ENCODE measurements around the gene MYH9.
A peak's percentile ranks its signal among the peaks of the same experiment; 100 is the strongest.

MYH9 gene

DNA sequence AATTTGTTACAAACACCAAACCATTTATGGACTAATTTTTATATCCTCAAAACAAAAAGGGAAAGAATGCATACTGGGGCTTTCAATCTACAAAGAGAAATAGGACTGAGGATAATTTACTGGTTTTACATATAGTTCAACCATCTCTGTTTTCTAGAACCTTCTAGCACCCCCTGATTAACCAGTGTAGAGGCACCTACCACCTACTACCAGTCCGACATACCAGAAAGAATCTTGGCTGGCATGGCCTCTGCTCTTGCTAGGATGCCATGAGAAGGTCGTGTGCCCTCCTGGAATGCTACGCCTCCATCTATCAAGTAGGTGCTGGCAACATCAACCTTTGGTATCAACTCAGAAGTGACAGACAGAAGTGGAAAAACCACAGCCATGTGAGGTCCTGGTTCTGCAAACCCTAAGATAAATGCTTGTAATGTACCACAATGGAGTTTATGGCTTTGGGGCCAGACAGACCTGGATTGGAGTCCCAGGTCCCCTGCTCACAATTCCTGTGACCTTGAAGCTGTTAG, 28.2 kb downstream of the MYH9 start:
- Histone ChIP-seq H3K4me3 (ENCODE audit: low read depth in 1 of 2, low read length in 2 of 2) (no peak overlapping the region), H3K4me1 (ENCODE audit: control insufficient read depth in 1 of 2, insufficient read depth in 2 of 2, low read length in 2 of 2) (peaks cover 89 to 90% of the 10 kb centered on the region in 2 donors), H3K36me3 (ENCODE audit: control insufficient read depth in 1 of 2, insufficient read depth in 2 of 2, low read length in 2 of 2) (peaks cover 0 to 4% of the 10 kb centered on the region in 2 donors), H3K27me3 (ENCODE audit: control insufficient read depth in 1 of 2, insufficient read depth in 2 of 2, low read length in 2 of 2) (no peaks in the 10 kb centered on the region), H3K27ac (ENCODE audit: low read depth, low read length) (no peak overlapping the region), H3K9me3 (ENCODE audit: control insufficient read depth in 1 of 2, low read length in 2 of 2) (no peaks in the 10 kb centered on the region), H3K9ac (ENCODE audit: low read depth in 1 of 2, low read length in 2 of 2) (no peak overlapping the region)

DNA sequence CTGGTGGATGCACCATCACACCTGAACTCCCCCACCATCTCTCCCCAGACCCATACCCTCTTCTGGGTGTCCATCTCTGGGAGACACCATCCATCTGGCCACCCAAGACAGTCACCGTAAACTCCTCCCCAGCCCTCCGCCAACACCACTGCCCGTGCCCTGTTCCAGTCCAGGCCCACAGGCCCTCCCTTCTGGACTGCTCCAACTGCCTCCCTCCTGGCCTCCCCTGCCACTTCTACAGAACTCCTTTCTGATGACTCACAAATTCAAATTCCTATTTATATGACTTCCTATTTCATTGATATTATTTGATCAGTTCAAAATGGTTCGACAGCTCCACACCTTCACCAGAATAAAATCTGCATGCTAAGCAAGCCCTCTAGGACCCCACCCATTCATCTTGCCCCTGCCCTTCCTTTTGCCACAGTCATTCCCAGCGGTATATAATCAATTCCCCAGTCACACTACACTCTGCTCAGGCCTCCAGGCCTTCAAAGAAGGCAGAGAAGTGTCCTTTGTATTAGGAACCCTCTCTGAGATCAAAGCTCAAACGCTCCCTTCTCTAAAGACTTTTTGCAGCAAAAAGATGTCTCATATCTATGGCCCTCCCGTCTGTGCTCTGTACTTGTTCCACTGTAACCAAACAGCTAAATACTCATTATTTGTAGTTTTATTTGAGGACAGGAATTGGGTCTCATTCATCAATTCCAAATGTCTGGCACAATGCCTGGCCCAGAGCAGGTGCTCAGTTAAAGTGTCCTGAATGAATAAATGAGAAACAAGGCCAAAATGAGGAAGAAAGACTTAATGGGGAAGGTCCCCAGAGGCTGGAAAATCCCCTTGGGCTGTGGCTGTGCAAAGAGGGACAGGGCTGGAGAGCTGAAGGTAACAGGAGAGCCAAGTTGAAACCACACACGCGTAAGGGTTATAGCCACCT, 29.0 kb downstream of the MYH9 start:
- H3K27me3 ChIP-seq (ENCODE audit: control insufficient read depth in 1 of 2, insufficient read depth in 2 of 2, low read length in 2 of 2): no peaks in the 10 kb centered on the region
- H3K4me1 ChIP-seq (ENCODE audit: control insufficient read depth in 1 of 2, insufficient read depth in 2 of 2, low read length in 2 of 2): peaks cover 82 to 86% of the 10 kb centered on the region in 2 donors
- H3K9ac ChIP-seq (ENCODE audit: low read depth in 1 of 2, low read length in 2 of 2): no peak overlapping the region
- no peak overlapping the region for H3K4me3 ChIP-seq (ENCODE audit: low read depth in 1 of 2, low read length in 2 of 2)
- H3K27ac ChIP-seq (ENCODE audit: low read depth, low read length): peak overlapping the region; percentile 3
- peaks cover 0 to 4% of the 10 kb centered on the region in 2 donors for H3K36me3 ChIP-seq (ENCODE audit: control insufficient read depth in 1 of 2, insufficient read depth in 2 of 2, low read length in 2 of 2)
- H3K9me3 ChIP-seq (ENCODE audit: control insufficient read depth in 1 of 2, low read length in 2 of 2): no peaks in the 10 kb centered on the region

DNA sequence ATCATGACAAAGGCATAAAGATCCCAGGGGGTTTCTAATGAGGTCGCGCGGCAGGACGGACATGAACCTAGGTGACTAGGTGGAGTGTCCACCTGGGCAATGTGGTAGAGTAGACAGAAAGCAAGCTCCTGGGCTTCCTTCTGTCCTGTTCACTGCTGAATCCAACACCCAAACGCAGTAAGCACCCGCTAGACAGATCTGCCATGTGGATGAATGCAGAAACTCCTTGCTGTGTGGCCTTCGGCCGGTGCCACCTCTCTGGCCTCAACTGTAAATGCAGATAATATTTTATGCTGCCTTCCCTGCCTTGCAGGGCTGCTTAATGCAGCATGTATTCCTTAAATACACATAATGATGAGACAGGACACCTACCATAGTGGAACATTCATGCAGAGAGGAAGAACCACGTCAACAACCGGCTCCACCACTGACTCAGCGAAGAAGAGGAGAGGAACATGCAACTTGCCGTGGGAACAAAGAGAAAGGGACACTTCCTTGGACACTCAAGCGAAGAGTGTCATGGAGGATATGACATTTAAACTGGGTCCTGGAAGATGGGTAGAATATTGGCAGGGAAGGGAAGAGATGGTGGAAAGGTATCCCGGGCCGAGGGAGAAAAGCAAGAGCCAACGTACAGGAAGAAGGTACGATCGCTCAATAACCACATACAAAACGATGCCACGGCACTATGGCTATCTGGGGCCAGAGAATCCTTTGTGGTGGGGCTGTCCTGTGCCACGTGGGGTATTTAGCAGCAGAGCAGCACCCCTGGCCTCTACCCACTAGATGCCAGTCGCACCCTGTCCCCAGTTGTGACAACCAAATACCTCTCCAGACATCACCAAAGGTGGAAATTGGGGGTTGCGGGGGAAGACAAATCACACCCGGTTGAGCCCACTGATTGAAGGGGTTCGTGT, 30.8 kb downstream of the MYH9 start:
- Histone ChIP-seq H3K9me3 (ENCODE audit: control insufficient read depth in 1 of 2, low read length in 2 of 2) (no peaks in the 10 kb centered on the region), H3K4me3 (ENCODE audit: low read depth in 1 of 2, low read length in 2 of 2) (peak overlapping the region; percentile 8 to 28), H3K36me3 (ENCODE audit: control insufficient read depth in 1 of 2, insufficient read depth in 2 of 2, low read length in 2 of 2) (peaks cover 0 to 4% of the 10 kb centered on the region in 2 donors), H3K9ac (ENCODE audit: low read depth in 1 of 2, low read length in 2 of 2) (no peak overlapping the region), H3K27me3 (ENCODE audit: control insufficient read depth in 1 of 2, insufficient read depth in 2 of 2, low read length in 2 of 2) (no peaks in the 10 kb centered on the region), H3K4me1 (ENCODE audit: control insufficient read depth in 1 of 2, insufficient read depth in 2 of 2, low read length in 2 of 2) (peaks cover 76 to 82% of the 10 kb centered on the region in 2 donors), H3K27ac (ENCODE audit: low read depth, low read length) (peak overlapping the region; percentile 52)

DNA sequence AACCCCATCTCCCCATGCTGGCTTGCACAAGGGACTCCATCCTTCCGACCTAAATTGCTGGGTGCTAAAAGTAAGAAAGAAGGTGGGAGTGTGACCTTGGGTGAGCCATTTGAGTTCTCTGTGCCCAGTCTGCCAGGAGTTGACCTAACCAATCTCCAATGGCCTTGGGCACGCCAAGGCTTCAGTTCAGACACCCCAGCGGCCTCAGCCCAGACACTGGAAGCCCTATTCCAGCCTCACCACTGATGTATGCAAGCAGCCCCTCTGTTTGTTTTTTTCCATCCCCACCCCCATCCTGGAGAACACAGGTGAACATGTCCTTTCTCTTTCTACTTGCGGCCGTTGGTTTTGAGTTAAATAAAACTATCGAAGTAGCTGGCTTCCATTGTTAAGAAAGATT, 31.9 kb downstream of the MYH9 start:
- Histone ChIP-seq H3K4me3 (ENCODE audit: low read depth in 1 of 2, low read length in 2 of 2) (peak overlapping the region in 1 of 2 donors; percentile 37), H3K27me3 (ENCODE audit: control insufficient read depth in 1 of 2, insufficient read depth in 2 of 2, low read length in 2 of 2) (no peaks in the 10 kb centered on the region), H3K9me3 (ENCODE audit: control insufficient read depth in 1 of 2, low read length in 2 of 2) (no peaks in the 10 kb centered on the region), H3K4me1 (ENCODE audit: control insufficient read depth in 1 of 2, insufficient read depth in 2 of 2, low read length in 2 of 2) (peaks cover 76 to 82% of the 10 kb centered on the region in 2 donors), H3K9ac (ENCODE audit: low read depth in 1 of 2, low read length in 2 of 2) (peak overlapping the region; percentile 4 to 39), H3K36me3 (ENCODE audit: control insufficient read depth in 1 of 2, insufficient read depth in 2 of 2, low read length in 2 of 2) (peaks cover 0 to 4% of the 10 kb centered on the region in 2 donors), H3K27ac (ENCODE audit: low read depth, low read length) (peak overlapping the region; percentile 62)

DNA sequence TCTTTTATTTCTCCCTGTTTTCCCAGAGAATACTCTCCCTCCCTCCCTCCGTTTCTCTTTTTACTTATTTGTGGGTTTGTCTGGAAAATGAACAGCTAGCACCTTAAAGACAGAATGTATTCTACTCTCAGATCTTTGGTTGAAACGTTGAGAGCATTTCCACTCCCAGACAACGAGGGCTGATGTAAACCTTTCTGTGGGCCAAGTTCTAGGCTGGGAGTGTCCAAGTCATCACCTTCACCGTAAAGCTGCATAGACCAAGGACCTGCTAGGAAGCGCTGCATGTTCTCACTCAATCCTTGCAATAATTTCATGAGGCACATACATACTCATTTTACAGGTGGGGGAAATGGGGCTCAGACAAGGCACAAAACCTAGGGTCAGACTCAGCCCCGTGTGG, 32.4 kb downstream of the MYH9 start:
- Histone ChIP-seq H3K36me3 (ENCODE audit: control insufficient read depth in 1 of 2, insufficient read depth in 2 of 2, low read length in 2 of 2) (peaks cover 0 to 4% of the 10 kb centered on the region in 2 donors), H3K27me3 (ENCODE audit: control insufficient read depth in 1 of 2, insufficient read depth in 2 of 2, low read length in 2 of 2) (no peaks in the 10 kb centered on the region), H3K4me3 (ENCODE audit: low read depth in 1 of 2, low read length in 2 of 2) (peak overlapping the region in 1 of 2 donors; percentile 37), H3K4me1 (ENCODE audit: control insufficient read depth in 1 of 2, insufficient read depth in 2 of 2, low read length in 2 of 2) (peaks cover 78 to 83% of the 10 kb centered on the region in 2 donors), H3K27ac (ENCODE audit: low read depth, low read length) (peak overlapping the region; percentile 62), H3K9ac (ENCODE audit: low read depth in 1 of 2, low read length in 2 of 2) (peak overlapping the region; percentile 4 to 39), H3K9me3 (ENCODE audit: control insufficient read depth in 1 of 2, low read length in 2 of 2) (no peaks in the 10 kb centered on the region)

DNA sequence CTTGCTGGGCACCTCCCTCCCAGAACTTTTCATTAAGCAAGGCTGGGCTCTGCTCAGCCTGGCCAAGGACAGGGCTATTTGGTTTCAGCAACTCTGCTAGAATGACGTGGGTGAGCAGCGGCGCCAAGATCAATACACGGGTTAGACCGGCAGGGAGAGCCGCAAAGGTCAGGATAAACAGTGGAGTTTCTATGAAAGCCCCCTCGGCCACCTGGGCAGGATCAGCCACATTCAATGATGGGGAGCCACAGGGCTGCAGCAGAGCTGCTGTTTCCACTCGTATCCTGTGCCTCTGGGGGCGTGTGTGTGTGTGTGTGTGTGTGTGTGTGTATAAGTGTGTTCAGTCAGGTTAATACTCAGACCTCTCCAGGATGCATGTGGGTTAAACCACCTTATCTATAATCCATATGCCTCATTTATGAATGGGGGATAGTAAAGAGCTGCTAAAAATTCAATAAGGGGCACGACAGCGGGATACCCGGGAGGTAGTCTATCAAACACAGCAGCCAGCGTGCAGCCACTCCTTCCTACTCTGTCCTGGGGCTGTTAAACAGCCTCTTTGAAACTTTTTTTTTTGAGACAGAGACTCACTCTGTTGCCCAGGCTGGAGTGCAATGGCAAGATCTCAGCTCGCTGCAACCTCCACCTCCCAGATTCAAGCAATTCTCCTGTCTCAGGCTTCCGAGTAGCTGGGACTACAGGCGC, 34.8 kb downstream of the MYH9 start:
- no peaks in the 10 kb centered on the region for H3K9me3 ChIP-seq (ENCODE audit: control insufficient read depth in 1 of 2, low read length in 2 of 2)
- H3K4me3 ChIP-seq (ENCODE audit: low read depth in 1 of 2, low read length in 2 of 2): no peak overlapping the region
- H3K4me1 ChIP-seq (ENCODE audit: control insufficient read depth in 1 of 2, insufficient read depth in 2 of 2, low read length in 2 of 2): peaks cover 57 to 62% of the 10 kb centered on the region in 2 donors
- no peaks in the 10 kb centered on the region for H3K27me3 ChIP-seq (ENCODE audit: control insufficient read depth in 1 of 2, insufficient read depth in 2 of 2, low read length in 2 of 2)
- peaks cover 6 to 13% of the 10 kb centered on the region in 2 donors for H3K36me3 ChIP-seq (ENCODE audit: control insufficient read depth in 1 of 2, insufficient read depth in 2 of 2, low read length in 2 of 2)
- H3K27ac ChIP-seq (ENCODE audit: low read depth, low read length): peak overlapping the region; percentile 85
- H3K9ac ChIP-seq (ENCODE audit: low read depth in 1 of 2, low read length in 2 of 2): peak overlapping the region; percentile 4 to 49

DNA sequence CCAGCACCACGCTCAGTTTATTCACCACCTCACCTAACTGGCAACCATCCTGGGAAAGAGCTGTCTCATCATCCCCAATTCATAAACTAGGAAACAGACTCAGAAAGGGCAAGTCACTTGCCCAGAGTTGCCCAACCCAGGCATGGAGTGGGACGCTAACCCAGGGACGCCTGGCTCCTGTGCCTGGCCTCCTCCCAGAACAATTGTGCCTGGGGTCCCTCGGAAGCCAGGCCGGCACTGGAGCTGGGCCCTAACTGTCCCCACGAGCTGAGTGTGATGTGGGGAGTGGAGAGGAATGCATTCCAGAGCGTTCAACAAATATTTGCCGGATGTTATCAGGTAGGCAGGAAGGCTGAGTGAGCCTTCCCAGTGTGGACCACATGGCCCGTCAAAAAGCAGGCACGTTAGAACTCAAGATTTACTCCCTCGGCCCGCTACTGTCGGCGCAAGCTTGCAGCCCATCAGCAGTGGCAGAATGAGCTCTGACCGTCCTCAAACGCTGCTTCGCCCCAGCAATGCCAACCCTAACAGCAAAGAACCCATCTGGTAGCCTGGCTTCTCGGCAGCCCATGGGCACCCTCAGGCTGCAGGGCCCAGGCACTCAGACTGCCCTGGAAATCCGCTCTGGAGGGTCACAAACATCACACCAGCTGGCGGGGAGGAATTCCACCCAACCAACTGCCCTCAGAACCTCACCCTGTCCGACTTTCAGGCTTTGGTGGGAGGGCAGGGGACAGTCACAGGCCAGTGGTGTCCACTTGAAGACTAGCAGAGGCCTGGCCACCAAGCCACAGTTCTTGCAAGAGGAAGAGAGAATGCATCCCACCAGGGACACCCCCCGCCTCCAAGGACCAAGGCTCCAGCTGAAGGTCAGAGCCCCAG, 35.6 kb downstream of the MYH9 start:
- peaks cover 8 to 19% of the 10 kb centered on the region in 2 donors for H3K36me3 ChIP-seq (ENCODE audit: control insufficient read depth in 1 of 2, insufficient read depth in 2 of 2, low read length in 2 of 2)
- no peak overlapping the region for H3K4me3 ChIP-seq (ENCODE audit: low read depth in 1 of 2, low read length in 2 of 2)
- peak overlapping the region; percentile 85 for H3K27ac ChIP-seq (ENCODE audit: low read depth, low read length)
- no peaks in the 10 kb centered on the region for H3K9me3 ChIP-seq (ENCODE audit: control insufficient read depth in 1 of 2, low read length in 2 of 2)
- peaks cover 50 to 55% of the 10 kb centered on the region in 2 donors for H3K4me1 ChIP-seq (ENCODE audit: control insufficient read depth in 1 of 2, insufficient read depth in 2 of 2, low read length in 2 of 2)
- H3K9ac ChIP-seq (ENCODE audit: low read depth in 1 of 2, low read length in 2 of 2): peak overlapping the region; percentile 4 to 49
- H3K27me3 ChIP-seq (ENCODE audit: control insufficient read depth in 1 of 2, insufficient read depth in 2 of 2, low read length in 2 of 2): no peaks in the 10 kb centered on the region

DNA sequence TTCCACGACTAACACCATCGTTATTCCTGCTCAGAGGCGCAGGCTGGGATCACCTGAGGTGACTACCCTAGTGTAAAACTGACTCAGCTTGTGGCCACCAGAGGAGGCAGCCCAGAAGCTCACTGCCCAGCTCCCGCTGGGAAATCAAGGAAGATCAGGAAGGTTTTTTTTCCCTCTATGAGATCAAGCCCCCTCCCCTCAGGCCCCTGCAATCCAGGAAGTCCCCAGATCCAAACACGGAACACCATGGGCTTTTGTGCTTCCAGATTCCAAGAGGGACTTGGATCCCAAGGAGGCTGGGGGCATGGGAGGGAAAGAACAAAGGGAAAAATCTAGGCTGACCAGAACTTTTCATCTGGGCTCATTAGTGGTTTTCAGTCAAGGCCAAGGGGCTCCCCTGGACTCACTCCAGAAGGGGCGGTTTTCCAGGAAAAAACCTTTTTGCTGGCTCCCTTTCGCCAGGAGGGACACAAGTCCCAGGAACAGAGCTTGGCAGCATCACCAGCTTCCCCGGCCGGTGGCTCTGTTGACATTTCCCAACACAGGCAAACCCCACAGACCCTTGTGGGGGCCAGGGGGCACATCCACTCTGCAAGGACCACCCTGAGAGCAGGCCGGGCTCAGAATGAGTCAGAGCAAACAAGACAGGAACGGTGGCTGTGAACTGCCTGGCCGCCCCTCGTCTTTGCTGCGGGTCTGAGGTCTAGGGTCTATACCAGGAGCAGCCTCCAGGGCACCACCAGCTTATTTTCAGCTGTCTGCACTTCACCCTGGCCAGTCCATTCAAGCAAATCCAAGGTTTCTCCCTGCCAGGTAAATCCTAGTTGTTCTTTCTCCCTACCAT, 36.8 kb downstream of the MYH9 start:
- H3K9me3 ChIP-seq (ENCODE audit: control insufficient read depth in 1 of 2, low read length in 2 of 2): no peaks in the 10 kb centered on the region

More for the DNA sequence above, 36.8 kb downstream of the MYH9 start:
- H3K4me1 ChIP-seq (ENCODE audit: control insufficient read depth in 1 of 2, insufficient read depth in 2 of 2, low read length in 2 of 2): peaks cover 40 to 52% of the 10 kb centered on the region in 2 donors
- H3K27ac ChIP-seq (ENCODE audit: low read depth, low read length): peak overlapping the region; percentile 85
- peak overlapping the region in 1 of 2 donors; percentile 6 for H3K4me3 ChIP-seq (ENCODE audit: low read depth in 1 of 2, low read length in 2 of 2)
- H3K9ac ChIP-seq (ENCODE audit: low read depth in 1 of 2, low read length in 2 of 2): peak overlapping the region; percentile 25 to 39
- no peaks in the 10 kb centered on the region for H3K27me3 ChIP-seq (ENCODE audit: control insufficient read depth in 1 of 2, insufficient read depth in 2 of 2, low read length in 2 of 2)
- H3K36me3 ChIP-seq (ENCODE audit: control insufficient read depth in 1 of 2, insufficient read depth in 2 of 2, low read length in 2 of 2): peaks cover 12 to 27% of the 10 kb centered on the region in 2 donors

Measured in duodenal mucosa (tissue), 2 donors.